Activated naive CD4-positive, alpha-beta T cell treated with Interleukin-2 at 50 U/mL for 16 hours (primary cell): Measurements from ENCODE around the gene HAP1.

ENCODE experiments used
- DNase-seq: peaks from one replicate; pipeline ENCODE4 v3.0.0-alpha.2; 2020

The HAP1 gene

GRCh38 chr17:41763327-41763726, 28.9 kb upstream of the HAP1 start:
- DNase-seq: no peak

GRCh38 chr17:41762841-41763240, 28.4 kb upstream of the HAP1 start:
- no peak for DNase-seq

- DNase-seq: no peak
Observed at GRCh38 chr17:41762391-41762790, 27.9 kb upstream of the HAP1 start.

- no peak for DNase-seq
Observed at GRCh38 chr17:41760878-41761277, 26.4 kb upstream of the HAP1 start.

- DNase-seq: no peak
Observed at GRCh38 chr17:41758601-41759000, 24.2 kb upstream of the HAP1 start.

- DNase-seq: no peak
Observed at GRCh38 chr17:41754066-41754465, 19.6 kb upstream of the HAP1 start.

- DNase-seq: no peak
Observed at GRCh38 chr17:41751288-41751687, 16.8 kb upstream of the HAP1 start.

GRCh38 chr17:41750862-41751261, 16.4 kb upstream of the HAP1 start:
- DNase-seq: no peak

GRCh38 chr17:41748275-41748674, 13.8 kb upstream of the HAP1 start:
- no peak for DNase-seq

GRCh38 chr17:41741709-41742108, 7.3 kb upstream of the HAP1 start:
- no peak for DNase-seq

GRCh38 chr17:41740506-41740905, 6.1 kb upstream of the HAP1 start:
- DNase-seq: no peak

- no peak for DNase-seq
Observed at GRCh38 chr17:41739661-41740352, 5.4 kb upstream of the HAP1 start.

GRCh38 chr17:41738801-41739112, 4.3 kb upstream of the HAP1 start:
- DNase-seq: no peak

GRCh38 chr17:41738077-41738800, 3.8 kb upstream of the HAP1 start:
- DNase-seq: peak; percentile 84

GRCh38 chr17:41737680-41738023, 3.2 kb upstream of the HAP1 start:
- DNase-seq: no peak

- DNase-seq: no peak
Observed at GRCh38 chr17:41736983-41737679, 2.7 kb upstream of the HAP1 start.

- no peak for DNase-seq
Observed at GRCh38 chr17:41735744-41736143, 1.3 kb upstream of the HAP1 start.

- no peak for DNase-seq
Observed at GRCh38 chr17:41734949-41735313, 488 bp upstream of the HAP1 start.

- DNase-seq: peak; percentile 13
Observed at GRCh38 chr17:41733348-41734138, 900 bp downstream of the HAP1 start.

- DNase-seq: no peak
Observed at GRCh38 chr17:41731836-41732235, 2.6 kb downstream of the HAP1 start.

- no peak for DNase-seq
Observed at GRCh38 chr17:41730479-41730878, 4.0 kb downstream of the HAP1 start.

GRCh38 chr17:41728056-41728455, 6.4 kb downstream of the HAP1 start:
- no peak for DNase-seq

- no peak for DNase-seq
Observed at GRCh38 chr17:41725134-41725533, 9.3 kb downstream of the HAP1 start.
